HepG2 (cell line): ENCODE data around the gene LZTR1. TPM values are rescaled to one million over a fixed set of nuclear protein-coding genes. Genes with fewer than 3 reads are reported as not detected.

Source experiments
- ATAC-seq: fragments of 200-7000 bp; cut with Tn5 transposase; 3 replicates; pipeline ENCODE4 v1.9.1; 2020; ENCODE audit warnings: mild to moderate bottlenecking, moderate library complexity
- BruUV-seq: library from RNA; stranded (reverse); fragments of 400-500 nt; replicated peaks from 2 replicates; lab custom pipeline; 2021; lab: Mats Ljungman, UMichigan
- CTCF ChIA-PET: fragments of 300-600 bp; formaldehyde crosslinking; extraction: SDS; loops from one replicate; lab custom pipeline; 2021; ENCODE audit warnings: low total read pairs, inconsistent platforms, low intra/inter-chr PET ratio; lab: Yijun Ruan, JAX
- POLR2A ChIA-PET: fragments of 350-600 bp; sonication (Branson Sonifier 250); formaldehyde crosslinking; loops from one replicate; lab custom pipeline; 2020; ENCODE audit warnings: antibody characterized with exemption, inconsistent platforms; lab: Yijun Ruan, JAX
- DNase-seq: peaks from one replicate; pipeline ENCODE4 v3.0.0-alpha.2; 2015; ENCODE audit warnings: low spot score
- FAIRE-seq: peaks from 3 replicates; lab custom pipeline; 2011; peaks lifted over from hg19 to GRCh38; lab: Jason Lieb, UNC
- H2AFZ ChIP-seq: one replicate; pipeline ENCODE4 v1.6.1; 2011; ENCODE audit warnings: low read length, inconsistent platforms
- H3K27ac ChIP-seq: fragments of 300-600 bp; 3 replicates; pipeline ENCODE4 v1.8.0; 2011; ENCODE audit warnings: mixed run types, mild to moderate bottlenecking, mixed read lengths, low read length, inconsistent platforms; ENCODE audit not compliant: insufficient read depth; ENCODE audit errors: extremely low read length
- H3K27me3 ChIP-seq, 2 experiments: fragments of 200-600 bp in 1 of 2; 2 replicates in 1 of 2; 3 replicates in 1 of 2; pipeline versions ENCODE4 v1.6.0 to v1.8.0; 2011; ENCODE audit warnings: low read length in 2 of 2, mild to moderate bottlenecking in 2 of 2, moderate library complexity in 2 of 2, inconsistent platforms in 1 of 2; ENCODE audit not compliant: insufficient read depth in 2 of 2, control insufficient read depth in 1 of 2
- H3K36me3 ChIP-seq, 2 experiments: fragments of 200-600 bp in 1 of 2; replicated peaks in 1 of 2; 2 replicates in 1 of 2; 3 replicates in 1 of 2; pipeline versions ENCODE4 v1.5.1 to v1.8.0; 2011; ENCODE audit warnings: low read length in 2 of 2, inconsistent platforms in 1 of 2; ENCODE audit not compliant: insufficient read depth in 2 of 2, control insufficient read depth in 1 of 2
- H3K4me1 ChIP-seq: 2 replicates; pipeline ENCODE4 v1.5.1; 2012; ENCODE audit warnings: low read length, inconsistent platforms; ENCODE audit not compliant: insufficient read depth
- H3K4me2 ChIP-seq: 2 replicates; pipeline ENCODE4 v1.6.0; 2011; ENCODE audit warnings: low read depth, low read length, inconsistent platforms
- H3K4me3 ChIP-seq, 3 experiments: fragments of 200-600 bp in 1 of 3; sonication (generic), shearing (Covaris generic) in 1 of 3; replicated peaks in 1 of 3; 2 replicates each; pipeline ENCODE4 v1.5.1; 2011 to 2016; ENCODE audit warnings: low read length in 3 of 3, inconsistent platforms in 2 of 3, low read depth in 2 of 3, mild to moderate bottlenecking in 2 of 3, control low read depth in 1 of 3, mixed read lengths in 1 of 3; ENCODE audit not compliant: insufficient read depth in 1 of 3
- H3K79me2 ChIP-seq: one replicate; pipeline ENCODE4 v1.6.1; 2011; ENCODE audit warnings: low read length, inconsistent platforms; ENCODE audit not compliant: insufficient read depth
- H3K9ac ChIP-seq: 2 replicates; pipeline ENCODE4 v1.6.0; 2011; ENCODE audit warnings: mild to moderate bottlenecking, low read depth, low read length, inconsistent platforms; ENCODE audit not compliant: insufficient read depth
- H3K9me3 ChIP-seq: 2 replicates; pipeline ENCODE4 v1.5.1; 2012; ENCODE audit warnings: mild to moderate bottlenecking, low read length
- H4K20me1 ChIP-seq: 2 replicates; pipeline ENCODE4 v1.6.0; 2011; ENCODE audit warnings: inconsistent platforms, mild to moderate bottlenecking, low read length, moderate library complexity; ENCODE audit not compliant: insufficient read depth
- AKAP8 ChIP-seq: sonication (generic); formaldehyde crosslinking; IDR thresholded peaks from 2 replicates; pipeline ENCODE4 v1.5.1; 2020; ENCODE audit warnings: mild to moderate bottlenecking, missing genetic modification reagents
- ARHGAP35 ChIP-seq: sonication (generic); formaldehyde crosslinking; IDR thresholded peaks from 2 replicates; pipeline ENCODE4 v1.9.0; 2022; ENCODE audit warnings: mild to moderate bottlenecking, inconsistent platforms, moderate library complexity, missing genetic modification reagents, borderline replicate concordance
- ATF7 ChIP-seq, 2 experiments: fragments of 450-650 bp in 1 of 2; sonication (generic) in 1 of 2; formaldehyde crosslinking in 1 of 2; IDR thresholded peaks; 2 replicates each; pipeline versions ENCODE4 v1.4.0 to v1.6.1; 2016 to 2020; ENCODE audit warnings: antibody characterized with exemption in 1 of 2, mild to moderate bottlenecking in 1 of 2, missing genetic modification reagents in 1 of 2
- EHMT2 ChIP-seq: fragments of 200-600 bp; sonication (generic); IDR thresholded peaks from 2 replicates; pipeline ENCODE4 v1.7.0; 2017; ENCODE audit warnings: antibody characterized with exemption, low read depth, low read length, borderline replicate concordance
- KDM1A ChIP-seq: IDR thresholded peaks from 2 replicates; pipeline ENCODE4 v1.6.1; 2016; ENCODE audit warnings: missing compliant biosample characterization
- MBD4 ChIP-seq: IDR thresholded peaks from 2 replicates; pipeline ENCODE4 v1.6.1; 2012; ENCODE audit warnings: low read length, inconsistent platforms, borderline replicate concordance
- MXI1 ChIP-seq: IDR thresholded peaks from 3 replicates; pipeline ENCODE4 v1.6.1; 2012; ENCODE audit warnings: low read depth, low read length, inconsistent platforms, borderline replicate concordance
- NKX3-1 ChIP-seq: sonication (generic); formaldehyde crosslinking; IDR thresholded peaks from 2 replicates; pipeline ENCODE4 v1.5.0; 2020; ENCODE audit warnings: missing genetic modification reagents
- RARG ChIP-seq: sonication (generic); formaldehyde crosslinking; IDR thresholded peaks from 2 replicates; pipeline ENCODE4 v1.4.0; 2020; ENCODE audit warnings: low read depth, mild to moderate bottlenecking, missing genetic modification reagents
- SRSF9 ChIP-seq: fragments of 200-400 bp; formaldehyde crosslinking; IDR thresholded peaks from 2 replicates; pipeline ENCODE4 v1.6.1; 2018; ENCODE audit warnings: borderline replicate concordance, mild to moderate bottlenecking, low read depth, low read length; ENCODE audit not compliant: insufficient read depth, poor library complexity, severe bottlenecking
- ZBTB20 ChIP-seq: sonication (generic); formaldehyde crosslinking; IDR thresholded peaks from 2 replicates; pipeline ENCODE4 v1.8.1; 2023; ENCODE audit warnings: missing genetic modification reagents, low read depth, mild to moderate bottlenecking, borderline replicate concordance
- ZFP41 ChIP-seq: sonication (generic); formaldehyde crosslinking; IDR thresholded peaks from 2 replicates; pipeline ENCODE4 v1.4.0; 2020; ENCODE audit warnings: mild to moderate bottlenecking, missing genetic modification reagents, borderline replicate concordance
- ZFP90 ChIP-seq: sonication (generic); formaldehyde crosslinking; IDR thresholded peaks from 2 replicates; pipeline ENCODE4 v1.8.0; 2022; ENCODE audit warnings: missing genetic modification reagents, mild to moderate bottlenecking, inconsistent platforms, borderline replicate concordance
- ZNF20 ChIP-seq: sonication (generic); formaldehyde crosslinking; IDR thresholded peaks from 2 replicates; pipeline ENCODE4 v1.4.0; 2020; ENCODE audit warnings: mild to moderate bottlenecking, moderate library complexity, missing genetic modification reagents
- ZNF205 ChIP-seq: IDR thresholded peaks from 2 replicates; pipeline ENCODE4 v1.6.1; 2018; ENCODE audit warnings: missing biosample characterization, missing genetic modification reagents
- ZNF224 ChIP-seq: sonication (generic); formaldehyde crosslinking; IDR thresholded peaks from 2 replicates; pipeline ENCODE4 v1.5.0; 2020; ENCODE audit warnings: mild to moderate bottlenecking, missing genetic modification reagents
- ZNF234 ChIP-seq: sonication (generic); formaldehyde crosslinking; conservative IDR thresholded peaks from 2 replicates; pipeline ENCODE4 v1.5.1; 2020; ENCODE audit warnings: mild to moderate bottlenecking, missing genetic modification reagents
- ZNF33B ChIP-seq: sonication (generic); formaldehyde crosslinking; IDR thresholded peaks from 2 replicates; pipeline ENCODE4 v1.5.1; 2020; ENCODE audit warnings: mild to moderate bottlenecking, missing genetic modification reagents
- ZNF44 ChIP-seq: sonication (generic); formaldehyde crosslinking; IDR thresholded peaks from 2 replicates; pipeline ENCODE4 v1.5.1; 2020; ENCODE audit warnings: mild to moderate bottlenecking, missing genetic modification reagents
- ZNF703 ChIP-seq: sonication (generic); formaldehyde crosslinking; IDR thresholded peaks from 2 replicates; pipeline ENCODE4 v1.5.1; 2020; ENCODE audit warnings: missing genetic modification reagents, mild to moderate bottlenecking, moderate library complexity, borderline replicate concordance
- WGBS: methylation state at CpG from one replicate; pipeline ENCODE4 v1.1.6; 2017; ENCODE audit warnings: low lambda C conversion rate; 5-methylcytosine and 5-hydroxymethylcytosine counted together
- in situ Hi-C: cut with HindIII; loops from 2 replicates; pipeline ENCODE4 v1.10.0; 2017; ENCODE audit warnings: low pct_unique_long_range_greater_than_20kb; ENCODE audit not compliant: extremely low pct_ligation_motif_present
- intact Hi-C: fragments of 100-400 bp; cut with micrococcal nuclease; formaldehyde crosslinking; loops from one replicate; pipeline ENCODE4 v1.10.0; 2022; ENCODE audit not compliant: unreplicated experiment
- polyA plus RNA-seq, 8 experiments: library from polyadenylated mRNA; depleted of rRNA in 3 of 8; stranded (reverse) in 7 of 8; unstranded in 1 of 8; fragments of >200 nt; fragmentation: Illumina TruSeq in 4 of 8; extraction: Trizol in 4 of 8; gene quantifications; 2 replicates each; pipeline versions ENCODE4 v1.2.1 to v1.2.3, GENCODE V29; 2011 to 2016; ENCODE audit warnings: low read depth in 4 of 8, missing spikeins in 1 of 8, mixed read lengths in 1 of 8; ENCODE audit not compliant: insufficient read depth in 1 of 8
- total RNA-seq, 5 experiments: library from RNA; depleted of rRNA; stranded (reverse); fragments of >200 nt; fragmentation: Illumina TruSeq; extraction: Trizol; gene quantifications; 2 replicates each; pipeline ENCODE4 v1.2.3, GENCODE V29; 2016; ENCODE audit warnings: low read depth in 1 of 5
- TF ChIP-seq, protein P1 (sequence below): sonication (generic); formaldehyde crosslinking; IDR thresholded peaks from 2 replicates; pipeline ENCODE4 v1.4.0; 2020; ENCODE audit warnings: missing genetic modification reagents
- TF ChIP-seq, protein P2 (sequence below): sonication (generic); formaldehyde crosslinking; IDR thresholded peaks from 2 replicates; pipeline ENCODE4 v1.5.0; 2020; ENCODE audit warnings: missing genetic modification reagents

LZTR1 gene
- total and polyA plus RNA-seq, 2 of the 13 experiments (the other 11 are each of a cell fraction or from before 2014, with no cell fraction given) = 21.8 to 22.4 TPM

DNA sequence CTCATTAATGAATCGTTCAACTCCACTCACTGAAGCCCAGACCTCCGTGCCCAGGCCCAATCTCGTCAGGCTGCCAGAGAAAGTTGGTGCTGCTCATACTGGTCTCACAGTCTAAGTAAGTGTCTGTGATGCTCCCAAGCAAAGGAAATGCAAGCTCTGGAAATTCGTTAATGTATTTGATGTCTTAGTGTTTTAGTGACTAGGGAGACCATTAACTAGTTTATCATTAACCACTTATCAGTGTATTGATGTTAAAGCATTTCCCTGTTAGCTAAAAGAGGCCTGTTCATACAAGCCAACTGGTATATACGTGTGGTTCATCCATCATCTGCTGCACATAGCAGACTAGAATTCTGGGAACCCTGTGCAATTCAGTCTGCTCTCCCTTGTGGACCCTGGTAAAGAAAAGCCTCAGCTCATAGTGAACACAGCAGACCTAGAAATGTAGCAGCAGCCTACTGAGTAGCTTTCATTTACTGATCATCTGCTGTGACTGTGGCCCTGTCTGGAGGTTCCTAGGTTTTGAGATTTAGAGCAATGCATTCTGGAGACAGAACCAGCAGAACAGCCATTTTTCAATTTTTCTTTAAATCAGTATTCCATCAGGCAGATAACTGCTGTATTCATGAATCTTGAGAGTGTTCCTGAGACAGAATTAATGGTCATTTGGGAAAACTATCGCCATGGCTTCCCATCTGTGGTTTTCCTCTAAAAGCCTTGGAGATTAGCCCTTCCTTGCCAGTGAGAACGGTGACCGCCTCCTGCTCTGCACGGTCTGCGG, 30.8 kb upstream of the LZTR1 start (continued):
- TF ChIP-seq RARG (no peak), ARHGAP35 (CRISPR knock-in tag) (no peak), EHMT2 (no peak), AKAP8 (CRISPR knock-in tag) (no peak), ZNF20 (CRISPR knock-in tag) (no peak), MBD4 (no peak), ZNF205 (no peak), ZNF703 (no peak), ZNF33B (CRISPR knock-in tag) (no peak), MXI1 (no peak), ATF7 (IDR thresholded peaks at IDR 0.05) (no peak), ATF7 (CRISPR knock-in tag; IDR thresholded peaks at IDR 0.05) (no peak)
- TF ChIP-seq, protein P1, sequence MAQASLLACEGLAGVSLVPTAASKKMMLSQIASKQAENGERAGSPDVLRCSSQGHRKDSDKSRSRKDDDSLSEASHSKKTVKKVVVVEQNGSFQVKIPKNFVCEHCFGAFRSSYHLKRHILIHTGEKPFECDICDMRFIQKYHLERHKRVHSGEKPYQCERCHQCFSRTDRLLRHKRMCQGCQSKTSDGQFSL (CRISPR knock-in tag) = no peak

DNA sequence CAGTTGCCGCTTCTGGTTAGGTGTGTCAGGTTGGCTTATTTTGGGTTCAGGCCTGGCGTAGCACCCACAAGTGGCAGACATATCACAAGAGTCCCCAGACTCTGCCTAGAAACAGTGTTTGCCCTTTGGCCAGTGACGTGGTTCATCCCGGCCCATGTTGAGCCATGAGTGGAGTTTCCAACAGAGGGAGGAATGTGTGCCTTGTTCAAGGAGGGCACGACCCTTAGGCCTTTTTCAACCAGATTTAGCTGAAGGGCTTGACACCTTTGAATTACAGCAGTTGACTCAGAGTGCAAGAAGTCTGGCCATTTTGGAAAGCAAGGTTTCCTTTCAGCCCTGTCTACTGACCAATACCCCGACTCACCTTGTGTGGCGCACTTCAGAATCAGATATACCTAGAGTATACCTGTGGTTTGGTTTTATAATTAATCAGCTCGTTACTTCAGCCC, 30.1 kb upstream of the LZTR1 start:
- no TSS peak for BruUV-seq
- peaks cover 1 to 16% of the 10 kb centered on the region in 2 experiments for H3K36me3 ChIP-seq
- peaks cover 21% of the 10 kb centered on the region for H4K20me1 ChIP-seq
- ATAC-seq (peak; percentile 38), FAIRE-seq (peak; percentile 64), DNase-seq (peak; percentile 70)
- H3K27ac ChIP-seq = peak overlapping the region; percentile 82
- H3K4me3 ChIP-seq = peak overlapping the region in 1 of 3 experiments; percentile 19; a peak in 1 of 6 replicates
- intact Hi-C loops (loop anchor here (1.0 to 10.0 kb wide), 2 partner anchors 35 to 177 kb away; partner anchors contain the start of genes CRKL and SERPIND1), in situ Hi-C loops (loop anchor here (5.0 kb wide), 1 partner anchor 35 kb away; the partner anchor contains the start of gene CRKL)
- POLR2A ChIA-PET = interaction anchor here (1.1 to 5.0 kb wide), 7 partner anchors 12 to 66 kb away, joined by 3 to 14 read pairs (median 6); partner anchors contain the start of genes CRKL, LZTR1, P2RX6 and THAP7
- peak overlapping the region; percentile 58 for H3K9ac ChIP-seq
- H3K27me3 ChIP-seq = no peaks in the 10 kb centered on the region; a peak in 1 of 5 replicates
- peaks cover 96% of the 10 kb centered on the region for H3K4me1 ChIP-seq
- no peak overlapping the region for H2AFZ ChIP-seq
- H3K9me3 ChIP-seq = no peaks in the 10 kb centered on the region
- peak overlapping the region; percentile 72 for H3K4me2 ChIP-seq
- WGBS = 56% methylated on average over 7 of the region's 8 CpGs
- H3K79me2 ChIP-seq = peaks cover 83% of the 10 kb centered on the region
- CTCF ChIA-PET = no interaction called here
- TF ChIP-seq NKX3-1 (CRISPR knock-in tag) (0 out of 2 replicates have a peak, but pooled peaks have one; percentile 31), ZNF33B (CRISPR knock-in tag) (no peak), KDM1A (CRISPR knock-in tag) (no peak), ZBTB20 (CRISPR knock-in tag) (no peak), ZFP41 (CRISPR knock-in tag) (no peak), ZNF224 (CRISPR knock-in tag) (no peak), ZFP90 (CRISPR knock-in tag) (no peak), ZNF44 (CRISPR knock-in tag) (0 out of 2 replicates have a peak, but pooled peaks have one; percentile 6), SRSF9 (no peak), ZNF234 (CRISPR knock-in tag) (no peak)
- TF ChIP-seq, protein P2, sequence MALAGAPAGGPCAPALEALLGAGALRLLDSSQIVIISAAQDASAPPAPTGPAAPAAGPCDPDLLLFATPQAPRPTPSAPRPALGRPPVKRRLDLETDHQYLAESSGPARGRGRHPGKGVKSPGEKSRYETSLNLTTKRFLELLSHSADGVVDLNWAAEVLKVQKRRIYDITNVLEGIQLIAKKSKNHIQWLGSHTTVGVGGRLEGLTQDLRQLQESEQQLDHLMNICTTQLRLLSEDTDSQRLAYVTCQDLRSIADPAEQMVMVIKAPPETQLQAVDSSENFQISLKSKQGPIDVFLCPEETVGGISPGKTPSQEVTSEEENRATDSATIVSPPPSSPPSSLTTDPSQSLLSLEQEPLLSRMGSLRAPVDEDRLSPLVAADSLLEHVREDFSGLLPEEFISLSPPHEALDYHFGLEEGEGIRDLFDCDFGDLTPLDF (CRISPR knock-in tag) = peak; percentile 32; the same call in 1 of the 2 replicates
